Measurements from ENCODE around the gene LYPLA2. TPM values are rescaled to one million over a fixed set of nuclear protein-coding genes. Genes with fewer than 3 reads are reported as not detected.
A peak's percentile ranks its signal among the peaks of the same experiment; 100 is the strongest.

Gene LYPLA2
- total RNA-seq, 3 donors from 2014 or later: 31.8 to 52.8 (median 49.5) TPM

DNA sequence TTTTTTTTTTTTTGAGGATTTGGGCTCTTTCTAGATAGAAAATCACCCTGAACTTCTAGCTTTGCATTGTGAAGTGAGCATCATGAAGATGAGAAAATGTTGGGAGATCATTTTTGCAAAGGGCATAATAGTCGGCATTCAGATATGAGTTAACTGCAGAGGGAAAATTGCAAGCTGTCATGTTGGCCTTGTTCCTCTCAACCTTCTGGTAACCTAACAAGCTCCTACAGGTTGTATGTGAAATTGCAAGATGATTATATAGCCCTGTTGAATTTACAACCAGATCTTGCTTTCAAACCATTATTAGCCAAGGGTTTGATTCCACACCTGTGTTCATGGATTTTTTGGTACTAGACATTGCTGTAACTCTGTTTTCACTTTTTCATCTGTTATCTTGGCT, 45.4 kb upstream of the LYPLA2 start:
- no peak for DNase-seq (ENCODE audit: low spot score in 2 of 2)
- no peak overlapping the region for H3K27ac ChIP-seq
- peaks cover 0 to 8% of the 10 kb centered on the region in 2 donors for H3K4me1 ChIP-seq
- intact Hi-C loops (cut with DNase I; ENCODE audit: low total_unique reads): no loop called here
- H3K36me3 ChIP-seq: no peaks in the 10 kb centered on the region
- TF ChIP-seq POLR2A (IDR thresholded peaks at IDR 0.05) (no peak), POLR2AphosphoS5 (IDR thresholded peaks at IDR 0.05) (no peak)
- TF ChIP-seq, protein P1, sequence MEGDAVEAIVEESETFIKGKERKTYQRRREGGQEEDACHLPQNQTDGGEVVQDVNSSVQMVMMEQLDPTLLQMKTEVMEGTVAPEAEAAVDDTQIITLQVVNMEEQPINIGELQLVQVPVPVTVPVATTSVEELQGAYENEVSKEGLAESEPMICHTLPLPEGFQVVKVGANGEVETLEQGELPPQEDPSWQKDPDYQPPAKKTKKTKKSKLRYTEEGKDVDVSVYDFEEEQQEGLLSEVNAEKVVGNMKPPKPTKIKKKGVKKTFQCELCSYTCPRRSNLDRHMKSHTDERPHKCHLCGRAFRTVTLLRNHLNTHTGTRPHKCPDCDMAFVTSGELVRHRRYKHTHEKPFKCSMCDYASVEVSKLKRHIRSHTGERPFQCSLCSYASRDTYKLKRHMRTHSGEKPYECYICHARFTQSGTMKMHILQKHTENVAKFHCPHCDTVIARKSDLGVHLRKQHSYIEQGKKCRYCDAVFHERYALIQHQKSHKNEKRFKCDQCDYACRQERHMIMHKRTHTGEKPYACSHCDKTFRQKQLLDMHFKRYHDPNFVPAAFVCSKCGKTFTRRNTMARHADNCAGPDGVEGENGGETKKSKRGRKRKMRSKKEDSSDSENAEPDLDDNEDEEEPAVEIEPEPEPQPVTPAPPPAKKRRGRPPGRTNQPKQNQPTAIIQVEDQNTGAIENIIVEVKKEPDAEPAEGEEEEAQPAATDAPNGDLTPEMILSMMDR (IDR thresholded peaks at IDR 0.05): peak in 1 of 3 donors; percentile 13
- no peaks in the 10 kb centered on the region for H3K27me3 ChIP-seq
- no peaks in the 10 kb centered on the region for H3K9me3 ChIP-seq
- no peak overlapping the region for H3K4me3 ChIP-seq

DNA sequence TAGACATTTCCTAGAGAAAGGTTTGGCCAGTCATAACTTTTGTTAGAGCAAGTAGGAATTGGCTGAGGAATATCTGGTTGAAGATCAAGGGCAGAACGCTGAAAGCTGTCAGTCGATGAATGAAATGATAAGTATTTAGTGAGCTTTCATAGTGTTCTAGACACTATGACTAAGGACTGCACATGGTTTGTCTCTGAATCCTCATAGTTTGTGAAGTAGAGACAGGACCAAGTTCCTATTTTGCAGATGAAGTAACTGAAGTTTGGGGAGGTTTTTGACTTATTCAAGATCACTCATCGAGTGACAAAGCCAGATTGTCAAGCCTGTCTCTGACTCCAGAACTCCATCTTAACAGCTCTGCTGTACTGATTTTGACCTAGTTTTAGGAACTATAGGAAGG, 42.9 kb upstream of the LYPLA2 start:
- Histone ChIP-seq H3K36me3 (no peaks in the 10 kb centered on the region), H3K9me3 (no peaks in the 10 kb centered on the region), H3K27ac (no peak overlapping the region), H3K4me3 (no peak overlapping the region), H3K4me1 (peaks cover 0 to 8% of the 10 kb centered on the region in 2 donors), H3K27me3 (no peaks in the 10 kb centered on the region)
- TF ChIP-seq POLR2A (IDR thresholded peaks at IDR 0.05) (no peak), POLR2AphosphoS5 (IDR thresholded peaks at IDR 0.05) (no peak)
- TF ChIP-seq, protein P1 (IDR thresholded peaks at IDR 0.05): no peak
- DNase-seq (ENCODE audit: low spot score in 2 of 2): no peak
- intact Hi-C loops (cut with DNase I; ENCODE audit: low total_unique reads): no loop called here

DNA sequence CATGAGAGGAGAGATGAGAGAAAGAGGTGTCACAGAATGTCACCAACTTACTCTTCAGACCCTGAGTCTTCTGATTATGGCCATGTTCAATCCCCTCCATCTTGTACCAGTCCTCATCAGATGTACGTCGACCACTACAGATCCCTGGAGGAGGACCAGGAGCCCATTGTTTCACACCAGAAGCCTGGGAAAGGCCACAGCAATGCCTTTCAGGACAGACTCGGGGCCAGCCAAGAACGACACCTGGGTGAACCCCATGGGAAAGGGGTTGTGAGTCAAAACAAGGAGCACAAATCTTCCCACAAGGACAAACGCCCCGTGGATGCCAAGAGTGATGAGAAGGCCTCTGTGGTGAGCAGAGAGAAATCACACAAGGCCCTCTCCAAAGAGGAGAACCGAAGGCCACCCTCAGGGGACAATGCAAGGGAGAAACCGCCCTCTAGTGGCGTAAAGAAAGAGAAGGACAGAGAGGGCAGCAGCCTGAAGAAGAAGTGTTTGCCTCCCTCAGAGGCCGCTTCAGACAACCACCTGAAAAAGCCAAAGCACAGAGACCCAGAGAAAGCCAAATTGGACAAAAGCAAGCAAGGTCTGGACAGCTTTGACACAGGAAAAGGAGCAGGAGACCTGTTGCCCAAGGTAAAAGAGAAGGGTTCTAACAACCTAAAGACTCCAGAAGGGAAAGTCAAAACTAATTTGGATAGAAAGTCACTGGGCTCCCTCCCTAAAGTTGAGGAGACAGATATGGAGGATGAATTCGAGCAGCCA, 39.7 kb upstream of the LYPLA2 start:
- no peak overlapping the region for H3K27ac ChIP-seq
- H3K9me3 ChIP-seq: no peaks in the 10 kb centered on the region
- intact Hi-C loops (cut with DNase I; ENCODE audit: low total_unique reads): no loop called here
- H3K27me3 ChIP-seq: no peaks in the 10 kb centered on the region
- peaks cover 1% of the 10 kb centered on the region for H3K36me3 ChIP-seq
- TF ChIP-seq POLR2A (IDR thresholded peaks at IDR 0.05) (no peak), POLR2AphosphoS5 (IDR thresholded peaks at IDR 0.05) (no peak)
- TF ChIP-seq, protein P1 (IDR thresholded peaks at IDR 0.05): peak in 2 of 3 donors; percentile 28 to 53
- no peak overlapping the region for H3K4me3 ChIP-seq
- no peak for DNase-seq (ENCODE audit: low spot score in 2 of 2)
- H3K4me1 ChIP-seq: no peaks in the 10 kb centered on the region

DNA sequence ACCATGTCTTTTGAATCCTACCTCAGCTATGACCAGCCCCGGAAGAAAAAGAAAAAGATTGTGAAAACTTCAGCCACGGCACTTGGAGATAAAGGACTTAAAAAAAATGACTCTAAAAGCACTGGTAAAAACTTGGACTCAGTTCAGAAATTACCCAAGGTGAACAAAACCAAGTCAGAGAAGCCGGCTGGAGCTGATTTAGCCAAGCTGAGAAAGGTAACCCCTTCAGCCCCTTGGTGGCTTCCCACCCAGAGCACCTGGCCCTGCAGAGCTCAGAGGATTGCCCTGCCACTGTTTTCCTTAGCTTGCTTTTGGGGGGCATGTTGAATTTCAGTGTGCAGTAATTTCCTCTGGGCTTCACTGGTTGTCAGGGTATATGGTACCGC, 39.1 kb upstream of the LYPLA2 start:
- H3K9me3 ChIP-seq: no peaks in the 10 kb centered on the region
- H3K27me3 ChIP-seq: no peaks in the 10 kb centered on the region
- H3K27ac ChIP-seq: no peak overlapping the region
- H3K4me1 ChIP-seq: no peaks in the 10 kb centered on the region
- TF ChIP-seq POLR2A (IDR thresholded peaks at IDR 0.05) (no peak), POLR2AphosphoS5 (IDR thresholded peaks at IDR 0.05) (no peak)
- TF ChIP-seq, protein P1 (IDR thresholded peaks at IDR 0.05): no peak
- H3K36me3 ChIP-seq: peaks cover 7% of the 10 kb centered on the region
- no peak overlapping the region for H3K4me3 ChIP-seq
- no peak for DNase-seq (ENCODE audit: low spot score in 2 of 2)
- intact Hi-C loops (cut with DNase I; ENCODE audit: low total_unique reads): no loop called here

DNA sequence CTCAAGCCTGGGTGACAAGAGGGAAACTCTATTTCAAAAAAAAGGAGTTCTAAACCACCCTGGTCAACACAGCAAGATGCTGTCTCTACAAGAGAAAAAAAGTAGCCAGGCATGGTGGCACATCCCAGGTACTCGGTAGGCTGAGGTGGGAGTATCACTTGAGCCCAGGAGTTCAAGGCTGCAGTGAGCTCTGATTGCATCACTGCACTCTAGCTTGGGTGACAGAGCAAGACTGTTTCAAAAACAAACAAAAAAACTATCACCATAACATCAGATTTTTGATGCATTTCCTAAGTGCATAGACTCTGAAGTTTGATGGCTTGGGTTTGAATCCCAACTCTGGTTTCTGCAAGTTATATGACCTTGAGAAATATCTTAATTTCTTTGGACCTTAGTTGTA, 38.0 kb upstream of the LYPLA2 start:
- Histone ChIP-seq H3K4me3 (no peak overlapping the region), H3K27ac (no peak overlapping the region), H3K27me3 (no peaks in the 10 kb centered on the region), H3K4me1 (no peaks in the 10 kb centered on the region), H3K9me3 (no peaks in the 10 kb centered on the region), H3K36me3 (peaks cover 13% of the 10 kb centered on the region)
- no peak for DNase-seq (ENCODE audit: low spot score in 2 of 2)
- TF ChIP-seq POLR2A (IDR thresholded peaks at IDR 0.05): no peak
- TF ChIP-seq, protein P1 (IDR thresholded peaks at IDR 0.05): no peak
- TF ChIP-seq POLR2AphosphoS5 (IDR thresholded peaks at IDR 0.05): no peak
- intact Hi-C loops (cut with DNase I; ENCODE audit: low total_unique reads): no loop called here
